OCI-LY7 (cell line): Measurements from ENCODE around the gene SNRK. TPM values are rescaled to one million over a fixed set of nuclear protein-coding genes. Genes with fewer than 3 reads are reported as not detected.

ENCODE experiments used
- BruUV-seq: library from RNA; stranded (reverse); fragments of 400-500 nt; replicated peaks from 2 replicates; lab custom pipeline; 2021; lab: Mats Ljungman, UMichigan
- CTCF ChIA-PET: fragments of 300-600 bp; sonication (Branson Sonifier 250); formaldehyde crosslinking; loops from one replicate; lab custom pipeline; 2022; ENCODE audit warnings: antibody characterized with exemption; ENCODE audit not compliant: unreplicated experiment; lab: Charles Lee
- POLR2A ChIA-PET: fragments of 300-600 bp; sonication (Branson Sonifier 250); formaldehyde crosslinking; loops from one replicate; lab custom pipeline; 2022; ENCODE audit warnings: antibody characterized with exemption; lab: Charles Lee
- DNase-seq: peaks from one replicate; pipeline ENCODE4 v3.0.0-alpha.2; 2015; ENCODE audit warnings: low spot score
- H2AFZ ChIP-seq: fragments of 200-600 bp; sonication (generic), shearing (Covaris generic); 2 replicates; pipeline ENCODE4 v1.6.1; 2014; ENCODE audit warnings: mild to moderate bottlenecking, antibody characterized with exemption, low read length, moderate library complexity
- H3K27ac ChIP-seq: fragments of 200-600 bp; sonication (generic); 2 replicates; pipeline ENCODE4 v1.5.1; 2014; ENCODE audit warnings: mixed run types, low read depth, mild to moderate bottlenecking, moderate library complexity, low read length, inconsistent platforms; ENCODE audit not compliant: poor library complexity, severe bottlenecking
- H3K36me3 ChIP-seq: fragments of 200-600 bp; sonication (generic); 2 replicates; pipeline ENCODE4 v1.6.1; 2014; ENCODE audit warnings: mild to moderate bottlenecking, antibody characterized with exemption, low read length, moderate library complexity, mixed read lengths; ENCODE audit not compliant: insufficient read depth
- H3K4me1 ChIP-seq: fragments of 200-600 bp; sonication (generic); 2 replicates; pipeline ENCODE4 v1.5.1; 2014; ENCODE audit warnings: mild to moderate bottlenecking, low read length; ENCODE audit not compliant: insufficient read depth, poor library complexity, severe bottlenecking
- H3K4me2 ChIP-seq: fragments of 200-600 bp; sonication (generic); 2 replicates; pipeline ENCODE4 v1.6.1; 2014; ENCODE audit warnings: mild to moderate bottlenecking, low read length
- H3K4me3 ChIP-seq: fragments of 200-600 bp; sonication (generic); 2 replicates; pipeline ENCODE4 v1.5.1; 2014; ENCODE audit warnings: mild to moderate bottlenecking, low read depth, low read length; ENCODE audit not compliant: poor library complexity, severe bottlenecking
- H3K79me2 ChIP-seq: fragments of 200-600 bp; sonication (generic); 2 replicates; pipeline ENCODE4 v1.6.1; 2016; ENCODE audit warnings: low read depth, mild to moderate bottlenecking, low read length, moderate library complexity, mixed read lengths; ENCODE audit not compliant: insufficient read depth
- H3K9me2 ChIP-seq: fragments of 200-600 bp; sonication (generic); 2 replicates; pipeline ENCODE4 v1.6.1; 2016; ENCODE audit warnings: mild to moderate bottlenecking, low read length, mixed read lengths; ENCODE audit not compliant: insufficient read depth
- H3K9me3 ChIP-seq: fragments of 200-600 bp; sonication (generic); 2 replicates; pipeline ENCODE4 v1.6.1; 2014; ENCODE audit warnings: mild to moderate bottlenecking, mixed run types, low read length, mixed read lengths
- H4K20me1 ChIP-seq: fragments of 200-600 bp; sonication (generic); 2 replicates; pipeline ENCODE4 v1.6.1; 2014; ENCODE audit warnings: mild to moderate bottlenecking, antibody characterized with exemption, low read length, moderate library complexity, mixed read lengths; ENCODE audit not compliant: insufficient read depth
- CTCF ChIP-seq: fragments of 200-600 bp; sonication (generic); conservative IDR thresholded peaks from 2 replicates; pipeline ENCODE4 v1.5.1; 2014; ENCODE audit warnings: mild to moderate bottlenecking, antibody characterized with exemption, low read length, moderate library complexity, mixed read lengths
- EZH2phosphoT487 ChIP-seq: fragments of 200-600 bp; sonication (generic); IDR thresholded peaks from 2 replicates; pipeline ENCODE4 v1.6.1; 2018; ENCODE audit warnings: low read depth, borderline replicate concordance, mild to moderate bottlenecking, mixed run types, antibody characterized with exemption, low read length, moderate library complexity, mixed read lengths
- intact Hi-C: fragments of 100-400 bp; cut with micrococcal nuclease; formaldehyde crosslinking; loops from one replicate; pipeline ENCODE4 v1.10.0; 2022; ENCODE audit not compliant: unreplicated experiment
- total RNA-seq, 2 experiments: library from RNA; depleted of rRNA in 1 of 2; stranded (reverse); fragments of >200 nt in 1 of 2; shearing (Covaris generic) in 1 of 2; gene quantifications; 2 replicates each; pipeline ENCODE4 v1.2.3, GENCODE V29; 2014 to 2022

SNRK gene
- total RNA-seq, 2 experiments from 2014 or later = 15.5 TPM

- H3K36me3 ChIP-seq = no peaks in the 10 kb centered on the region; the same call in 1 of the 2 replicates
- H2AFZ ChIP-seq = no peak overlapping the region
- DNase-seq = no peak
- no TSS peak for BruUV-seq
- CTCF ChIA-PET = no interaction called here
- no peak for TF ChIP-seq CTCF
- TF ChIP-seq EZH2phosphoT487 = no peak
- no peaks in the 10 kb centered on the region; the same call in 1 of the 2 replicates for H3K79me2 ChIP-seq
- no peaks in the 10 kb centered on the region for H3K9me2 ChIP-seq
- H4K20me1 ChIP-seq = no peaks in the 10 kb centered on the region
- intact Hi-C loops = no loop called here
- no peak overlapping the region for H3K4me3 ChIP-seq
- H3K27ac ChIP-seq = no peak overlapping the region
- no peak overlapping the region for H3K4me2 ChIP-seq
- peaks cover 9% of the 10 kb centered on the region; the same call in 1 of the 2 replicates for H3K9me3 ChIP-seq
- H3K4me1 ChIP-seq = no peaks in the 10 kb centered on the region
- POLR2A ChIA-PET = interaction anchor here (0.7 kb wide), 1 partner anchor 385 kb away, joined by 4 read pairs; no protein-coding TSS in a partner anchor
Observed at GRCh38 chr3:43323541-43323940, 37.2 kb downstream of the SNRK start.

GRCh38 chr3:43326891-43327581 lies 40.7 kb downstream of the SNRK start:
- Histone ChIP-seq H3K27ac (no peak overlapping the region), H3K36me3 (no peaks in the 10 kb centered on the region), H3K4me1 (no peaks in the 10 kb centered on the region), H3K4me3 (no peak overlapping the region), H3K79me2 (no peaks in the 10 kb centered on the region), H4K20me1 (no peaks in the 10 kb centered on the region), H2AFZ (no peak overlapping the region), H3K9me3 (peaks cover 9% of the 10 kb centered on the region; the same call in 1 of the 2 replicates), H3K9me2 (no peaks in the 10 kb centered on the region), H3K4me2 (no peak overlapping the region)
- ChIA-PET POLR2A (no interaction called here), CTCF (no interaction called here)
- no TSS peak for BruUV-seq
- TF ChIP-seq CTCF = no peak
- no peak for DNase-seq
- intact Hi-C loops = no loop called here

GRCh38 chr3:43327582-43327979 lies 41.2 kb downstream of the SNRK start:
- no peak overlapping the region for H3K27ac ChIP-seq
- BruUV-seq = no TSS peak
- CTCF ChIA-PET = no interaction called here
- POLR2A ChIA-PET = no interaction called here
- no peak overlapping the region for H3K4me3 ChIP-seq
- H3K4me1 ChIP-seq = no peaks in the 10 kb centered on the region
- H3K9me3 ChIP-seq = peaks cover 9% of the 10 kb centered on the region; the same call in 1 of the 2 replicates
- no peak overlapping the region for H3K4me2 ChIP-seq
- no peak for DNase-seq
- no peaks in the 10 kb centered on the region for H4K20me1 ChIP-seq
- H3K79me2 ChIP-seq = no peaks in the 10 kb centered on the region
- H2AFZ ChIP-seq = no peak overlapping the region
- H3K36me3 ChIP-seq = peaks cover 4% of the 10 kb centered on the region; the same call in 1 of the 2 replicates
- no peak for TF ChIP-seq CTCF
- no peak for TF ChIP-seq EZH2phosphoT487
- H3K9me2 ChIP-seq = no peaks in the 10 kb centered on the region
- intact Hi-C loops = no loop called here
